Uterus (tissue), 4 donors: Measurements from ENCODE around the gene VN1R5. TPM values are rescaled to one million over a fixed set of nuclear protein-coding genes. Genes with fewer than 3 reads are reported as not detected.

Experiments used
- DNase-seq, 2 donors: peaks; one replicate each; pipeline ENCODE4 v3.0.0-alpha.2; 2019 to 2020
- H3K27ac ChIP-seq, 2 donors: fragments of 200-600 bp; sonication (generic); 1 replicate in 1 of 2; 2 replicates in 1 of 2; pipeline ENCODE4 v1.5.1; 2016 to 2018
- H3K27me3 ChIP-seq, 2 donors: fragments of 200-600 bp; sonication (generic); one replicate each; pipeline ENCODE4 v1.5.1; 2018 to 2019; ENCODE audit warnings: control low read depth in 1 of 2
- H3K36me3 ChIP-seq, 2 donors: fragments of 200-600 bp; sonication (generic); one replicate each; pipeline ENCODE4 v1.5.1; 2019; ENCODE audit warnings: control low read depth in 1 of 2
- H3K4me1 ChIP-seq, 2 donors: fragments of 200-600 bp; sonication (generic); one replicate each; pipeline ENCODE4 v1.5.1; 2018 to 2019; ENCODE audit warnings: control low read depth in 1 of 2
- H3K4me3 ChIP-seq, 2 donors: fragments of 200-600 bp; sonication (generic); 1 replicate in 1 of 2; 2 replicates in 1 of 2; pipeline ENCODE4 v1.5.1; 2018 to 2019; ENCODE audit warnings: mild to moderate bottlenecking in 1 of 2
- H3K9me3 ChIP-seq, 2 donors: fragments of 200-600 bp; sonication (generic); one replicate each; pipeline ENCODE4 v1.5.1; 2019; ENCODE audit warnings: control low read depth in 1 of 2
- CTCF ChIP-seq, 4 experiments: fragments of 200-600 bp in 2 of 4; fragments of 450-650 bp in 2 of 4; sonication (generic) in 2 of 4; IDR thresholded peaks; one replicate each; pipeline ENCODE4 v1.5.1; 2016 to 2019; ENCODE audit warnings: antibody characterized with exemption in 4 of 4, mild to moderate bottlenecking in 2 of 4, moderate library complexity in 1 of 4
- POLR2A ChIP-seq, 2 donors: fragments of 450-650 bp; IDR thresholded peaks; one replicate each; pipeline ENCODE4 v1.6.1; 2016; ENCODE audit warnings: antibody characterized with exemption in 2 of 2, mild to moderate bottlenecking in 1 of 2, moderate library complexity in 1 of 2
- intact Hi-C: fragments of 100-400 bp; cut with DNase I; formaldehyde crosslinking; loops from one replicate; pipeline ENCODE4 v1.15.1; 2023; ENCODE audit warnings: low total_unique reads
- total RNA-seq, 4 donors: library from RNA; depleted of rRNA in 3 of 4; stranded (reverse); fragments of >200 nt in 3 of 4; gene quantifications; one replicate each; pipeline versions ENCODE4 v1.1.0 to v1.2.4, GENCODE V29; 2014 to 2023
- donor health status: DM: yes; HTN: yes; CAD: no.

Gene VN1R5
- total RNA-seq, 4 donors from 2014 or later, result not detected

DNA sequence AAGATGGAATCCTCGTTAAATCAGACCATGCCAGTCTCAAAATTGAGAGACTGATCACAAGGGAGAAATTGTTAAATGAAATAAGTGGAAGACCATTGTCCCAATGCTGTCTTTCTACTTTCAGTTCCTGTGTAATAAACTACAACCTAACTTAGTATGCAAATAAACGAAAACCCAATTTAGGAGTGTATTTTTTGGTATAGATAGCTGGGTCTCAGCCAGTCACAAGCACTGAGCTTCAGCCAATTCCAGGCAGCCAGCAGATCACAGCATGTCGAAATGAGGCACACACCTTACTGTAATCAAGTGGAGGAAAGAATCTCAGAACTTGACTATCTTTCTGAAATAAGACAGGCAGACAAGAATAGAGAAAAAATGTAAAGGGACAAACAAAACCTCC lies 33.0 kb upstream of the VN1R5 start:
- Histone ChIP-seq H3K27ac (no peak overlapping the region), H3K27me3 (no peaks in the 10 kb centered on the region), H3K9me3 (no peaks in the 10 kb centered on the region), H3K36me3 (no peaks in the 10 kb centered on the region), H3K4me3 (no peak overlapping the region), H3K4me1 (no peaks in the 10 kb centered on the region)
- TF ChIP-seq POLR2A (IDR thresholded peaks at IDR 0.05) (no peak), CTCF (IDR thresholded peaks at IDR 0.05) (no peak)
- intact Hi-C loops, result no loop called here
- no peak for DNase-seq

DNA sequence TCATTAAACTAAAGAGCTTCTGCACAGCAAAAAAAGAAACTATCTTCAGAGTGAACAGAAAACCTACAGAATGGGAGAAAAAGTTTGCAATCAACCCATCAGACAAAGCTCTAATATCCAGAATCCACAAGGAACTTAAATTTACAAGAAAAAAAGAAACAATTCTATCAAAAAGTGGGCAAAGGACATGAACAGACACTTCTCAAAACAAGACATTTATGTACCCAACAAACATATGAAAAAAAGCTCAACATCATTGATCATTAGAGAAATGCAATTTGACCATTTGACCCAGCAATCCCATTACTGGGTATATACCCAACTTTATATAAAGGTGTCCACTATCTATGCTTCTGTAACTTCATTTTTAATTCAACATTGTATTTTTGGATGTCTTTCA lies 31.1 kb upstream of the VN1R5 start:
- Histone ChIP-seq H3K9me3 (no peaks in the 10 kb centered on the region), H3K27me3 (no peaks in the 10 kb centered on the region), H3K27ac (no peak overlapping the region), H3K4me1 (no peaks in the 10 kb centered on the region), H3K36me3 (no peaks in the 10 kb centered on the region), H3K4me3 (no peak overlapping the region)
- intact Hi-C loops, result no loop called here
- no peak for DNase-seq
- TF ChIP-seq CTCF (IDR thresholded peaks at IDR 0.05) (no peak), POLR2A (IDR thresholded peaks at IDR 0.05) (no peak)

DNA sequence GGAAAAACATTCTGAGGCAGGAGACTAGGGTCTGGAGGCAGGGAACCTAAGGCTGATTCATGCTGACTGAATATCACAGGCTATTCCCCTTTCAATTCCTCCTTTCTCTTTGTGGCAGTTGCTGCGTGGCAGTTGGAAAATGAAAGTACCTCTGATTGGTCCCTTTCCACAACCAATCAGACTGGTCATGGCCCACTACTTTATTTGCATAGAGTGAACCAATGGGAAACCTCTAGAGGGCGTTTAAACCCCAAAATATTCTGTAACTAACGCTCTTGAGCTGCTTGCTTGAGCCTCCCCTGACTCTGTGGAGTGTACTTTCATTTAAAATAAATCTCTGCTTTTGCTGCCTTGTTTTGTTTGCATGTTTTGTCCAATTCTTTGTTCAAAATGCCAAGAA lies 27.7 kb upstream of the VN1R5 start:
- no peaks in the 10 kb centered on the region for H3K9me3 ChIP-seq
- intact Hi-C loops, result no loop called here
- H3K4me1 ChIP-seq, result no peaks in the 10 kb centered on the region
- no peak overlapping the region for H3K27ac ChIP-seq
- DNase-seq, result no peak
- H3K4me3 ChIP-seq, result no peak overlapping the region
- H3K36me3 ChIP-seq, result no peaks in the 10 kb centered on the region
- TF ChIP-seq CTCF (IDR thresholded peaks at IDR 0.05), result no peak
- TF ChIP-seq POLR2A (IDR thresholded peaks at IDR 0.05), result no peak
- no peaks in the 10 kb centered on the region for H3K27me3 ChIP-seq

DNA sequence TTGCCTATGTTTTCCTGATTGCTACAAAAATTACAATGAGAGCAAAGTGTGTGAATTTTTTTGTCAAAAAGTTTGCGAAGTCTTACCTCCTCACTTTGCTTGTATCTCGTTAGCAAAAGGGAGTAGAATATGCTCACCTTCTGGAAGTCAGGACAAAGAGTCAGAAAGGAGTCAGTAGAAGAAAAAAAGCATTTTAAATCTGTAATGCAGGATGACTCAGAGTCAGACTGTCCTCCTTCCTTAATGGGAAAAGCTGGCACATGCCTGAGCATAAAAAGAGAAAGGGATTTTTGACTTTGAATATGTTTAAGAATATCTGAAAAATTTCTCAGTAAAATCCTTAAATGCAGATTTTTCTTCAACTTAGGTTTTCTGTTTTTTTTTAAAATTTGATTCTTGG lies 14.2 kb upstream of the VN1R5 start:
- no peak for DNase-seq
- TF ChIP-seq CTCF (IDR thresholded peaks at IDR 0.05), result no peak
- intact Hi-C loops, result no loop called here
- Histone ChIP-seq H3K9me3 (no peaks in the 10 kb centered on the region), H3K4me1 (no peaks in the 10 kb centered on the region), H3K4me3 (no peak overlapping the region), H3K36me3 (no peaks in the 10 kb centered on the region), H3K27me3 (no peaks in the 10 kb centered on the region), H3K27ac (peak overlapping the region; percentile 65 to 70)

GRCh38 chr1:247243524-247244137 lies 12.2 kb upstream of the VN1R5 start:
- peak in 1 of 2 donors; percentile 43 for DNase-seq
- no peaks in the 10 kb centered on the region for H3K36me3 ChIP-seq
- H3K4me1 ChIP-seq, result no peaks in the 10 kb centered on the region
- H3K27me3 ChIP-seq, result no peaks in the 10 kb centered on the region
- H3K27ac ChIP-seq, result peak overlapping the region; percentile 65 to 70
- TF ChIP-seq POLR2A (IDR thresholded peaks at IDR 0.05) (peak; percentile 30), CTCF (IDR thresholded peaks at IDR 0.05) (no peak)
- H3K9me3 ChIP-seq, result no peaks in the 10 kb centered on the region
- intact Hi-C loops, result no loop called here
- no peak overlapping the region for H3K4me3 ChIP-seq
